Common myeloid progenitor, CD34-positive (primary cell): ENCODE data around the gene BNC2.

Experiments
- CTCF ChIA-PET: fragments of 350-600 bp; sonication (Branson Sonifier 250); formaldehyde crosslinking; loops from one replicate; lab custom pipeline; 2021; ENCODE audit warnings: antibody characterized with exemption; lab: Charles Lee
- POLR2A ChIA-PET: fragments of 350-600 bp; sonication (Branson Sonifier 250); formaldehyde crosslinking; loops from one replicate; lab custom pipeline; 2021; ENCODE audit warnings: antibody characterized with exemption; lab: Charles Lee
- DNase-seq, 3 donors: peaks; one replicate each; pipeline versions ENCODE4 v3.0.0 to v3.0.0-alpha.2; 2013
- H3K27ac ChIP-seq, 2 experiments: 1 replicate in 1 of 2; 2 replicates in 1 of 2; pipeline ENCODE4 v1.7.0; 2013; ENCODE audit warnings: inconsistent platforms in 2 of 2, low read length in 2 of 2, mild to moderate bottlenecking in 2 of 2, low read depth in 1 of 2, moderate library complexity in 1 of 2; ENCODE audit not compliant: severe bottlenecking in 2 of 2, insufficient read depth in 1 of 2, poor library complexity in 1 of 2
- H3K27me3 ChIP-seq, 5 experiments: replicated peaks in 2 of 5; 1 replicate in 3 of 5; 2 replicates in 2 of 5; pipeline versions ENCODE4 v1.6.1 to v1.7.0; 2013; ENCODE audit warnings: low read length in 4 of 5, mild to moderate bottlenecking in 2 of 5, moderate library complexity in 2 of 5, inconsistent platforms in 1 of 5; ENCODE audit not compliant: insufficient read depth in 5 of 5, control insufficient read depth in 4 of 5
- H3K36me3 ChIP-seq, 4 experiments: 1 replicate in 2 of 4; 2 replicates in 2 of 4; pipeline versions ENCODE4 v1.6.1 to v1.7.0; 2013; ENCODE audit warnings: low read length in 3 of 4, control low read depth in 1 of 4, mild to moderate bottlenecking in 1 of 4; ENCODE audit not compliant: control insufficient read depth in 4 of 4, insufficient read depth in 4 of 4
- H3K4me1 ChIP-seq, 4 experiments: 1 replicate in 3 of 4; 2 replicates in 1 of 4; pipeline versions ENCODE4 v1.6.1 to v1.7.1; 2013; ENCODE audit warnings: low read length in 3 of 4, mild to moderate bottlenecking in 3 of 4, control low read depth in 1 of 4, inconsistent platforms in 1 of 4, moderate library complexity in 1 of 4; ENCODE audit not compliant: control insufficient read depth in 4 of 4, insufficient read depth in 4 of 4; ENCODE audit errors: control extremely low read depth in 1 of 4
- H3K4me3 ChIP-seq, 7 experiments: 1 replicate in 4 of 7; 2 replicates in 3 of 7; pipeline versions ENCODE4 v1.5.1 to v1.7.0; 2013; ENCODE audit warnings: mild to moderate bottlenecking in 7 of 7, low read length in 6 of 7, moderate library complexity in 6 of 7, inconsistent platforms in 2 of 7, low read depth in 2 of 7, control low read depth in 1 of 7; ENCODE audit not compliant: insufficient read depth in 4 of 7, control insufficient read depth in 1 of 7; ENCODE audit errors: extremely low read depth in 1 of 7
- H3K9me3 ChIP-seq, 5 experiments: 1 replicate in 4 of 5; 2 replicates in 1 of 5; pipeline versions ENCODE4 v1.6.1 to v1.7.1; 2013; ENCODE audit warnings: low read length in 4 of 5, mild to moderate bottlenecking in 2 of 5, inconsistent platforms in 1 of 5, low read depth in 1 of 5, moderate library complexity in 1 of 5; ENCODE audit not compliant: control insufficient read depth in 4 of 5, insufficient read depth in 2 of 5; ENCODE audit errors: control extremely low read depth in 1 of 5
- WGBS: methylation state at CpG from one replicate; pipeline ENCODE4 v1.1.5; 2013; ENCODE audit not compliant: insufficient coverage; 5-methylcytosine and 5-hydroxymethylcytosine counted together

The BNC2 gene

GRCh38 chr9:16532681-16533450, 337.6 kb downstream of the BNC2 start:
- no peaks in the 10 kb centered on the region for H3K36me3 ChIP-seq
- CTCF ChIA-PET = no interaction called here
- H3K27me3 ChIP-seq = no peaks in the 10 kb centered on the region
- no peak for DNase-seq
- no CpG with 5 or more reads among the region's 2 CpGs for WGBS
- H3K4me1 ChIP-seq = no peaks in the 10 kb centered on the region
- H3K27ac ChIP-seq = no peak overlapping the region
- POLR2A ChIA-PET = interaction anchor here (0.7 kb wide), 1 partner anchor 73 kb away, joined by 3 read pairs; no protein-coding TSS in a partner anchor
- H3K4me3 ChIP-seq = no peak overlapping the region
- no peaks in the 10 kb centered on the region for H3K9me3 ChIP-seq

DNA sequence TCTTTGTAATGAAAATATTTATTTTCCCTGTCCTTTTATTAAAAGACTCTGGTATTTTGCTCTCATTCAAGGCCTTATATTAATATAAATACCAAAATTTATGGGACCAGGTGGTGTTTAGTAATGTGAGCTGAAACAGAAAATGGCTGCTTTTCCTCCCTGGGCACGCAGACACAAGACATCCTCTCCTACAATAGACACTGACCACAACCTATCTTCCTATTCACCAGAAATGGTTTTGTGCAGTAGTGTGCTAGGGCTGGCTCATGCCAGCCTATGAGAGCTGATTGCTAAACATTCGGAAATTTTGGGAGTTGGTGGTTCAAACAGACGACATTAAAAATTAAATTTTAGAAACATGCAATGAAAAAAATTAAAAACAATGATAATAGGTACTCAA, 338.2 kb downstream of the BNC2 start:
- Histone ChIP-seq H3K27ac (no peak overlapping the region), H3K36me3 (no peaks in the 10 kb centered on the region), H3K27me3 (no peaks in the 10 kb centered on the region), H3K4me1 (no peaks in the 10 kb centered on the region), H3K4me3 (no peak overlapping the region), H3K9me3 (no peaks in the 10 kb centered on the region)
- no CpG with 5 or more reads among the region's 3 CpGs for WGBS
- ChIA-PET POLR2A (interaction anchor here (0.7 kb wide), 1 partner anchor 73 kb away, joined by 3 read pairs; no protein-coding TSS in a partner anchor), CTCF (no interaction called here)
- no peak for DNase-seq

- no peak for DNase-seq
These were observed 339.5 kb downstream of the BNC2 start for GRCh38 chr9:16530669-16531642.

GRCh38 chr9:16527573-16527972, 342.9 kb downstream of the BNC2 start:
- 93% methylated on average over 8 of the region's 9 CpGs for WGBS

More at GRCh38 chr9:16530669-16531642, 339.5 kb downstream of the BNC2 start:
- ChIA-PET CTCF (interaction anchor here (1.1 kb wide), 1 partner anchor 9 kb away, joined by 3 read pairs; no protein-coding TSS in a partner anchor), POLR2A (interaction anchor here (0.7 kb wide), 1 partner anchor 9 kb away, joined by 4 read pairs; no protein-coding TSS in a partner anchor)
- Histone ChIP-seq H3K36me3 (no peaks in the 10 kb centered on the region), H3K4me3 (no peak overlapping the region), H3K27ac (no peak overlapping the region), H3K9me3 (no peaks in the 10 kb centered on the region), H3K27me3 (no peaks in the 10 kb centered on the region), H3K4me1 (no peaks in the 10 kb centered on the region)
- WGBS = 87% methylated on average over 6 of the region's 13 CpGs

DNA sequence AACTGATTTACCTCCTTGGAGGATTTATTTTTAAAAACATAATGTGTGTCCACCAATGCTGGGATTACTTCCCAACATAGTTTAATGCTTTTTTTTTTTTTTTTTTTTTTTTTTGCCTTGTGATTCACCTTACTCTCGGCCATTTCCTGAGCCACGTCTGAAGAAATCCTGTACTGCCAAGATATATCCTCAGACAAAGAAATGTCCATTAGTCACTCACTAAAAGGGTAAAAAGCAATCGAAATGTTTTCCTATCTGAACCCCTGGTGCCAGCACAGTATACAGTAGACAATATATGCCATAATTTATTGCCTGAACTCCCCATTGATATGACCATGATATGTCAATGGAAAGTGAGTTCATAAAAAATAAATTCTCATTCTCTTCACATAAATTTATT, 344.1 kb downstream of the BNC2 start:
- Histone ChIP-seq H3K9me3 (no peaks in the 10 kb centered on the region), H3K4me1 (peaks cover 8 to 16% (median 14%) of the 10 kb centered on the region in 4 experiments), H3K27me3 (no peaks in the 10 kb centered on the region), H3K36me3 (no peaks in the 10 kb centered on the region), H3K4me3 (no peak overlapping the region), H3K27ac (no peak overlapping the region)
- POLR2A ChIA-PET = no interaction called here
- CTCF ChIA-PET = no interaction called here
- no peak for DNase-seq
- WGBS = 100% methylated on average over 1 of the region's 3 CpGs

More at GRCh38 chr9:16527573-16527972, 342.9 kb downstream of the BNC2 start:
- H3K4me3 ChIP-seq = no peak overlapping the region
- H3K27ac ChIP-seq = no peak overlapping the region
- ChIA-PET POLR2A (no interaction called here), CTCF (interaction anchor here (1.5 kb wide), 1 partner anchor 9 kb away, joined by 4 read pairs; no protein-coding TSS in a partner anchor)
- no peak for DNase-seq
- H3K9me3 ChIP-seq = no peaks in the 10 kb centered on the region
- no peaks in the 10 kb centered on the region for H3K36me3 ChIP-seq
- no peaks in the 10 kb centered on the region for H3K27me3 ChIP-seq
- peaks cover 3 to 4% (median 3%) of the 10 kb centered on the region in 4 experiments for H3K4me1 ChIP-seq

DNA sequence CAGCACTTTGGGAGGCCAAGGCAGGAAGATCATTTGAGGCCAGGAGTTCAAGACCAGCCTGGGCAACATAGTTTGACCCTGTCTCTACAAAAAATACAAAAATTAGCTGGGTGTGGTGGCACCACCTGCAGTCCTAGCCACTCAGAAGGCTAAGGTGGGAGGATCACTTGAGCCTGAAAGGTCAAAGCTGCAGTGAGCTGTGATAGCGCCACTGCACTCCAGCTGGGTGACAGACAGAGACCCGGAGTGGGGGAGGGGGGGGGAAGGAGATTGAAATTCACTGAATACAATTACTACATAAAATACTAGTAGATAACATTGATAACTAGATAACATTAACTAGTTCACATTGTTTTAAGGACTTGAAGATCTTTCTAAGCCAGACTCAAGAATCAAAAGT, 345.6 kb downstream of the BNC2 start:
- Histone ChIP-seq H3K4me3 (no peak overlapping the region), H3K36me3 (no peaks in the 10 kb centered on the region), H3K4me1 (peaks cover 9 to 22% (median 15%) of the 10 kb centered on the region in 4 experiments), H3K9me3 (no peaks in the 10 kb centered on the region), H3K27ac (no peak overlapping the region), H3K27me3 (no peaks in the 10 kb centered on the region)
- no CpG with 5 or more reads among the region's 2 CpGs for WGBS
- POLR2A ChIA-PET = no interaction called here
- CTCF ChIA-PET = interaction anchor here (1.6 kb wide), 1 partner anchor 59 kb away, joined by 5 read pairs; no protein-coding TSS in a partner anchor
- DNase-seq = no peak
